HG02798 (cell line): ENCODE data around the gene SOX1.

Experiments
- ATAC-seq: cut with Tn5 transposase; IDR thresholded peaks from one replicate; pipeline ENCODE4 v1.9.1; 2021; ENCODE audit warnings: mild to moderate bottlenecking; ENCODE audit not compliant: unreplicated experiment, poor library complexity

SOX1 gene

GRCh38 chr13:112103961-112104880 is 37.3 kb downstream of the SOX1 start:
- no peak for ATAC-seq

GRCh38 chr13:112104881-112105234 is 37.9 kb downstream of the SOX1 start:
- ATAC-seq = no peak

- no peak for ATAC-seq
These were observed 38.3 kb downstream of the SOX1 start for GRCh38 chr13:112105244-112105681.

- no peak for ATAC-seq
These were observed 38.9 kb downstream of the SOX1 start for GRCh38 chr13:112105892-112106291.

GRCh38 chr13:112106478-112107141 is 39.7 kb downstream of the SOX1 start:
- no peak for ATAC-seq

GRCh38 chr13:112107289-112107688 is 40.3 kb downstream of the SOX1 start:
- ATAC-seq = no peak

- no peak for ATAC-seq
These were observed 43.5 kb downstream of the SOX1 start for GRCh38 chr13:112110479-112110878.

- ATAC-seq = no peak
These were observed 44.4 kb downstream of the SOX1 start for GRCh38 chr13:112111239-112111857.

- no peak for ATAC-seq
These were observed 45.8 kb downstream of the SOX1 start for GRCh38 chr13:112112534-112113276.

GRCh38 chr13:112113348-112113747 is 46.4 kb downstream of the SOX1 start:
- no peak for ATAC-seq

- ATAC-seq = no peak
These were observed 46.9 kb downstream of the SOX1 start for GRCh38 chr13:112113851-112114250.

- no peak for ATAC-seq
These were observed 47.4 kb downstream of the SOX1 start for GRCh38 chr13:112114391-112114790.

- ATAC-seq = no peak
These were observed 48.6 kb downstream of the SOX1 start for GRCh38 chr13:112115403-112116091.

- no peak for ATAC-seq
These were observed 49.4 kb downstream of the SOX1 start for GRCh38 chr13:112116187-112116950.

GRCh38 chr13:112117258-112117954 is 50.5 kb downstream of the SOX1 start:
- ATAC-seq = no peak

- ATAC-seq = no peak
These were observed 51.0 kb downstream of the SOX1 start for GRCh38 chr13:112117955-112118302.

- ATAC-seq = no peak
These were observed 51.6 kb downstream of the SOX1 start for GRCh38 chr13:112118451-112119064.
